Measurements from ENCODE around the gene DYRK1B. TPM values are rescaled to one million over a fixed set of nuclear protein-coding genes. Genes with fewer than 3 reads are reported as not detected.

DYRK1B gene
- total RNA-seq, 4 donors from 2014 or later: 15.6 to 31.2 (median 22.6) TPM

GRCh38 chr19:39842693-39843435, 8.9 kb upstream of the DYRK1B start:
- H3K27me3 ChIP-seq: no peaks in the 10 kb centered on the region
- TF ChIP-seq, protein P1, sequence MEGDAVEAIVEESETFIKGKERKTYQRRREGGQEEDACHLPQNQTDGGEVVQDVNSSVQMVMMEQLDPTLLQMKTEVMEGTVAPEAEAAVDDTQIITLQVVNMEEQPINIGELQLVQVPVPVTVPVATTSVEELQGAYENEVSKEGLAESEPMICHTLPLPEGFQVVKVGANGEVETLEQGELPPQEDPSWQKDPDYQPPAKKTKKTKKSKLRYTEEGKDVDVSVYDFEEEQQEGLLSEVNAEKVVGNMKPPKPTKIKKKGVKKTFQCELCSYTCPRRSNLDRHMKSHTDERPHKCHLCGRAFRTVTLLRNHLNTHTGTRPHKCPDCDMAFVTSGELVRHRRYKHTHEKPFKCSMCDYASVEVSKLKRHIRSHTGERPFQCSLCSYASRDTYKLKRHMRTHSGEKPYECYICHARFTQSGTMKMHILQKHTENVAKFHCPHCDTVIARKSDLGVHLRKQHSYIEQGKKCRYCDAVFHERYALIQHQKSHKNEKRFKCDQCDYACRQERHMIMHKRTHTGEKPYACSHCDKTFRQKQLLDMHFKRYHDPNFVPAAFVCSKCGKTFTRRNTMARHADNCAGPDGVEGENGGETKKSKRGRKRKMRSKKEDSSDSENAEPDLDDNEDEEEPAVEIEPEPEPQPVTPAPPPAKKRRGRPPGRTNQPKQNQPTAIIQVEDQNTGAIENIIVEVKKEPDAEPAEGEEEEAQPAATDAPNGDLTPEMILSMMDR (IDR thresholded peaks at IDR 0.05): no peak
- TF ChIP-seq POLR2A (IDR thresholded peaks at IDR 0.05): no peak
- DNase-seq: no peak
- H3K9me3 ChIP-seq: no peaks in the 10 kb centered on the region
- no peak overlapping the region for H3K27ac ChIP-seq
- 91 to 93% methylated on average over 7 of the region's 7 CpGs for WGBS, 2 donors
- H3K4me1 ChIP-seq: peaks cover 18 to 38% of the 10 kb centered on the region in 2 donors
- no peak overlapping the region for H3K4me3 ChIP-seq (replicated peaks in 1 of 3)
- intact Hi-C loops (cut with DNase I): loop anchor here (5.0 to 10.0 kb wide), 2 partner anchors 51 to 132 kb away; partner anchors contain the start of gene PSMC4
- H3K36me3 ChIP-seq: peaks cover 10 to 17% of the 10 kb centered on the region in 2 donors

GRCh38 chr19:39841041-39841440, 7.1 kb upstream of the DYRK1B start:
- no peak for DNase-seq
- TF ChIP-seq POLR2A (IDR thresholded peaks at IDR 0.05): no peak
- TF ChIP-seq, protein P1 (IDR thresholded peaks at IDR 0.05): no peak
- Histone ChIP-seq H3K4me1 (peaks cover 18 to 26% of the 10 kb centered on the region in 2 donors), H3K27me3 (no peaks in the 10 kb centered on the region), H3K27ac (no peak overlapping the region), H3K9me3 (no peaks in the 10 kb centered on the region), H3K36me3 (peaks cover 26 to 32% of the 10 kb centered on the region in 2 donors), H3K4me3 (replicated peaks in 1 of 3) (no peak overlapping the region)
- intact Hi-C loops (cut with DNase I): loop anchor here (5.0 to 10.0 kb wide), 2 partner anchors 49 to 134 kb away; partner anchors contain the start of gene PSMC4
- WGBS, 2 donors: 93 to 96% methylated on average over 4 of the region's 4 CpGs

GRCh38 chr19:39840492-39840891, 6.5 kb upstream of the DYRK1B start:
- H3K27ac ChIP-seq: no peak overlapping the region
- 92 to 94% methylated on average over 17 of the region's 17 CpGs for WGBS, 2 donors
- H3K4me1 ChIP-seq: peaks cover 16 to 25% of the 10 kb centered on the region in 2 donors
- no peak overlapping the region for H3K4me3 ChIP-seq (replicated peaks in 1 of 3)
- no peak for DNase-seq
- peaks cover 31 to 35% of the 10 kb centered on the region in 2 donors for H3K36me3 ChIP-seq
- intact Hi-C loops (cut with DNase I): loop anchor here (5.0 to 10.0 kb wide), 2 partner anchors 48 to 134 kb away; partner anchors contain the start of gene PSMC4
- H3K27me3 ChIP-seq: no peaks in the 10 kb centered on the region
- TF ChIP-seq POLR2A (IDR thresholded peaks at IDR 0.05): no peak
- TF ChIP-seq, protein P1 (IDR thresholded peaks at IDR 0.05): no peak
- H3K9me3 ChIP-seq: no peaks in the 10 kb centered on the region

GRCh38 chr19:39839678-39840327, 5.8 kb upstream of the DYRK1B start:
- intact Hi-C loops (cut with DNase I): loop anchor here (5.0 to 10.0 kb wide), 2 partner anchors 48 to 135 kb away; partner anchors contain the start of gene PSMC4
- no peak overlapping the region for H3K4me3 ChIP-seq (replicated peaks in 1 of 3)
- no peak overlapping the region for H3K27ac ChIP-seq
- TF ChIP-seq POLR2A (IDR thresholded peaks at IDR 0.05): no peak
- TF ChIP-seq, protein P1 (IDR thresholded peaks at IDR 0.05): no peak
- no peaks in the 10 kb centered on the region for H3K9me3 ChIP-seq
- WGBS, 2 donors: 90 to 91% methylated on average over 13 of the region's 13 CpGs
- H3K4me1 ChIP-seq: peaks cover 9 to 18% of the 10 kb centered on the region in 2 donors
- H3K27me3 ChIP-seq: no peaks in the 10 kb centered on the region
- H3K36me3 ChIP-seq: peaks cover 34 to 35% of the 10 kb centered on the region in 2 donors
- DNase-seq: no peak

Measured in thyroid gland (tissue), 4 donors.